Measurements from ENCODE around the gene ZFAND3.

ZFAND3 gene

DNA sequence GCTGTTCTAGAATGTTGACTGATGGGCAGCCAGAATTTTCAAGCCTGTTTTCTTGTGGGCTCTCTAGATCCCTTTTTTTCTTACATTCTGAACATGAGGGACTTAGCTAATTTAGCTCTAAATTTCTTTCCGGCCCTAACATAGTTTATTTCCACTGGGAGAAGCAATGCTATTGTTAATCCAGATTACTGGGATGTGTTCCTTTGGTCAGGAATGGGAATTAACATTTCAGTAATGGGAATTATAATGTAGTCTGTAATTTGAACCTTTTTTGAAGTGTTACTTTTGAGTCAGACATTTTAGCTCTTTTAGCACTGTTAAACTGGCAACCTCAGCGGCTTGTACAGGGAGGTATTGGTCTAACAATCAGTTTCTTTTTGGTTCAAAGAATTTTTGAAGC lies 7.5 kb downstream of the ZFAND3 start:
- TF ChIP-seq, protein P1, sequence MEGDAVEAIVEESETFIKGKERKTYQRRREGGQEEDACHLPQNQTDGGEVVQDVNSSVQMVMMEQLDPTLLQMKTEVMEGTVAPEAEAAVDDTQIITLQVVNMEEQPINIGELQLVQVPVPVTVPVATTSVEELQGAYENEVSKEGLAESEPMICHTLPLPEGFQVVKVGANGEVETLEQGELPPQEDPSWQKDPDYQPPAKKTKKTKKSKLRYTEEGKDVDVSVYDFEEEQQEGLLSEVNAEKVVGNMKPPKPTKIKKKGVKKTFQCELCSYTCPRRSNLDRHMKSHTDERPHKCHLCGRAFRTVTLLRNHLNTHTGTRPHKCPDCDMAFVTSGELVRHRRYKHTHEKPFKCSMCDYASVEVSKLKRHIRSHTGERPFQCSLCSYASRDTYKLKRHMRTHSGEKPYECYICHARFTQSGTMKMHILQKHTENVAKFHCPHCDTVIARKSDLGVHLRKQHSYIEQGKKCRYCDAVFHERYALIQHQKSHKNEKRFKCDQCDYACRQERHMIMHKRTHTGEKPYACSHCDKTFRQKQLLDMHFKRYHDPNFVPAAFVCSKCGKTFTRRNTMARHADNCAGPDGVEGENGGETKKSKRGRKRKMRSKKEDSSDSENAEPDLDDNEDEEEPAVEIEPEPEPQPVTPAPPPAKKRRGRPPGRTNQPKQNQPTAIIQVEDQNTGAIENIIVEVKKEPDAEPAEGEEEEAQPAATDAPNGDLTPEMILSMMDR (conservative IDR thresholded peaks at IDR 0.05; ENCODE audit: low read depth, low read length), result no peak
- no peak for DNase-seq (ENCODE audit: low read depth)
- H3K4me3 ChIP-seq (ENCODE audit: low read length), result no peak overlapping the region

GRCh38 chr6:37827603-37828265 lies 8.2 kb downstream of the ZFAND3 start:
- TF ChIP-seq, protein P1 (conservative IDR thresholded peaks at IDR 0.05; ENCODE audit: low read depth, low read length), result no peak
- no peak overlapping the region for H3K4me3 ChIP-seq (ENCODE audit: low read length)
- DNase-seq (ENCODE audit: low read depth), result no peak

DNA sequence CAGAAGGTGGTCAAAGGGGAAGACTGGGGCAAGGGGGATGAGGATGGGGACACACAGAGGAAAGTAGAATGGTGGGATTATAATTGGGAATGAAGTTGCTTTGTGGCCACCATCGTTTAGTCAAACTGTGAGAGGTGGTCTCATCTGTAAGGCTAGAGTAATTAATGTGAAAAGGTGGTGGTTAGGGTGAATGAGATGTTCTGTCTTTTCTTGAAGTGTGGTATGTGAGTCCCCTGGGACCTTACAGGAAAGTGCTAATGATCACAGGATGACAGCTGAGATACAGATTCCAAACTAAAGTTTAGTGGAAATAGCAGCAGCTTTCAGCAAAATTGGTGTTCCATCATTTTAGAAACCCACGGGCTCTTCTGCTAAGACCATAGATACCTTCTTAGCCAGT lies 10.7 kb downstream of the ZFAND3 start:
- no peak for DNase-seq (ENCODE audit: low read depth)
- H3K4me3 ChIP-seq (ENCODE audit: low read length), result no peak overlapping the region
- TF ChIP-seq, protein P1 (conservative IDR thresholded peaks at IDR 0.05; ENCODE audit: low read depth, low read length), result no peak

GRCh38 chr6:37831457-37831856 lies 11.9 kb downstream of the ZFAND3 start:
- DNase-seq (ENCODE audit: low read depth), result no peak
- TF ChIP-seq, protein P1 (conservative IDR thresholded peaks at IDR 0.05; ENCODE audit: low read depth, low read length), result no peak
- H3K4me3 ChIP-seq (ENCODE audit: low read length), result no peak overlapping the region

- TF ChIP-seq, protein P1 (conservative IDR thresholded peaks at IDR 0.05; ENCODE audit: low read depth, low read length), result no peak
- H3K4me3 ChIP-seq (ENCODE audit: low read length), result no peak overlapping the region
- DNase-seq (ENCODE audit: low read depth), result no peak
Measured at GRCh38 chr6:37835923-37836322, 16.4 kb downstream of the ZFAND3 start.

DNA sequence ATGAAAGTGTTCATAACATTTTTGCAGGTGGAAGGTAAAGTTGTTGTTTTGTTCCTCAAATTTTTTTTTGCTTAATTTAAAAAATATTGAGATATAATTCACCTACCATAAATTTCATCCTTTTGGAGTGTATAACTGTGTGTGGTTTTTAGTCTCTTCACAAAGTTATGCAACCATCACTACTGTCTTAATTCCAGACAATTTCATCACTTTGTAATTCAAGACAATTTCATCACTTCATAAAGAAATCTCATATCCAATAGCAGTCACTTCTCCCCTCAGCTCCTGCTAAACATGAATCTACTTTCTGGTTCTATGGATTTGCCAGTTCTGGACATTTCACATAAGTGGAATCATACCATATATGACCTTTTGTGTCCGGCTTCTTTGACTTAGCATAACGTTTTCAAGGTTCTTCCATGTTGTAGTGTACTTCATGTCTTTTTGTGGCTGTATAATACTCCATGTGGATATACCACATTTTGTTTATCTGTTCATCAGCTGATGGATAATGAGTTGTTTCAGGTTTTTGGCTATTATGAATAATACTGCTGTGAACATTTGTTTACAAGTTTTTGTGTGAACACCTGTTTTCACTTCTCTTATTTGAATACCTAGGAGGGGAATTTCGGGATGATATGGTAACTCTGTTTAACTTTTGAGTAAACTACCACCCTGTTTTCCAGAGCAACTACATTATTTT lies 18.8 kb downstream of the ZFAND3 start:
- TF ChIP-seq, protein P1 (conservative IDR thresholded peaks at IDR 0.05; ENCODE audit: low read depth, low read length), result no peak
- DNase-seq (ENCODE audit: low read depth), result no peak
- H3K4me3 ChIP-seq (ENCODE audit: low read length), result no peak overlapping the region

Data from retinal pigment epithelial cell (primary cell).